ENCODE results near the gene PLCB2. TPM values are rescaled to one million over a fixed set of nuclear protein-coding genes. Genes with fewer than 3 reads are reported as not detected.

The PLCB2 gene
- total RNA-seq = 9.7 TPM

GRCh38 chr15:40307421-40308211, at the start of gene PLCB2:
Gene PLCB2, minus strand, starts transcription at chr15:40307935. Its CDS starts 263 bp downstream, at chr15:40307672.

GRCh38 chr15:40340740-40341400, 33.1 kb upstream of the PLCB2 start, which contains the start of gene CCDC9B:
Gene CCDC9B, minus strand, starts transcription at chr15:40340939. Its CDS starts 120 bp downstream, at chr15:40340819.

GRCh38 chr15:40323239-40323952, 15.7 kb upstream of the PLCB2 start, which contains the start of gene INAFM2:
Gene INAFM2, plus strand, starts transcription at chr15:40323692. Its CDS starts 364 bp downstream, at chr15:40324056.

GRCh38 chr15:40282869-40283614, 24.7 kb downstream of the PLCB2 start, which contains the start of gene ANKRD63:
Gene ANKRD63, minus strand, starts transcription at chr15:40283064. Its CDS starts 478 bp downstream, at chr15:40282586.

GRCh38 chr15:40238532-40239403, 69.0 kb downstream of the PLCB2 start, which contains the start of gene PAK6:
Gene PAK6, plus strand, starts transcription at chr15:40239063. Its CDS starts 25,723 bp downstream, at chr15:40264786.

Other genes with a start within 250 kb of the PLCB2 start
- 20.1 TPM for gene BMF, start 199.1 kb downstream of the PLCB2 start, total RNA-seq
- 14.3 TPM for gene BUB1B, start 146.9 kb downstream of the PLCB2 start, total RNA-seq
- 5.4 TPM for gene PAK6, start 68.9 kb downstream of the PLCB2 start, total RNA-seq
- gene ANKRD63, start 24.9 kb downstream of the PLCB2 start, total RNA-seq = not detected
- gene INAFM2, start 15.8 kb upstream of the PLCB2 start, total RNA-seq = 14.6 TPM
- gene CCDC9B, start 33.0 kb upstream of the PLCB2 start, total RNA-seq = 8.4 TPM
- not detected for gene PHGR1, start 43.1 kb upstream of the PLCB2 start, total RNA-seq
- 3.3 TPM for gene DISP2, start 50.3 kb upstream of the PLCB2 start, total RNA-seq
- 26.5 TPM for gene KNSTRN, start 74.8 kb upstream of the PLCB2 start, total RNA-seq
- 80.4 TPM for gene IVD, start 97.9 kb upstream of the PLCB2 start, total RNA-seq
- gene BAHD1, start 133.0 kb upstream of the PLCB2 start, total RNA-seq = 12.9 TPM
- 18.8 TPM for gene CHST14, start 163.0 kb upstream of the PLCB2 start, total RNA-seq

Data from camera-type eye (tissue), 1 donor.